ENCODE measurements around the gene TSPAN3. TPM values are rescaled to one million over a fixed set of nuclear protein-coding genes. Genes with fewer than 3 reads are reported as not detected.
A peak's percentile ranks its signal among the peaks of the same experiment; 100 is the strongest.

The TSPAN3 gene
- total and polyA plus RNA-seq, 4 donors, result 339 to 494 (median 450) TPM

DNA sequence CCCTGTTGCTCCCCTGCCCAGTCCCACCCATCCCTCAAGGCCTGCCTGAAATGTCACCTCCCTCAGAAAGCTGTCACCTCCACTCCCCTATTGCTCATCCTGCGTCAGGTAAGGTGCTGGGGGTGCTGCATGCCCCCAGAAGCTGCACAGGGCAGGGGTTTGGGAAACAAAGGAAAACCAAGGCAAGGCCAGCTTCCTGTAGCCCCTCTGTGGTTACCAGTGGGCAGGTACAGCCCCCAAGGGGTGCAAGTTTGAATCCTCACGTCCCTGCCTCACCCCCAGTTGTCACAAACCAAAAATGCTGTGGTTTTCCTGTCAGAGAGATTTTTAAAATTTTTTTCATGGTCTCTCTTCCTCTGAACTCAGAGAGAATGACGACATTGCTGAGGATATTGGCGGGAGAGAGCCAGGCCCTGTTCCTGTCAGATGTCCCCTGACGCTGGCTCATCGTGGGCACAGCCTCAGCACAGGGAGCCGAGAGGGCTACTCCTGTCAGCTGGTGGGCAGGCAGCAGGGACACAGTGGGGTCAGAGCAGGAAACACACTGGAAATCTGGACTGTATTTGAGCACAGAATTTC lies 49.0 kb downstream of the TSPAN3 start:
- no peak for ATAC-seq (ENCODE audit: insufficient read depth, low FRiP score)

DNA sequence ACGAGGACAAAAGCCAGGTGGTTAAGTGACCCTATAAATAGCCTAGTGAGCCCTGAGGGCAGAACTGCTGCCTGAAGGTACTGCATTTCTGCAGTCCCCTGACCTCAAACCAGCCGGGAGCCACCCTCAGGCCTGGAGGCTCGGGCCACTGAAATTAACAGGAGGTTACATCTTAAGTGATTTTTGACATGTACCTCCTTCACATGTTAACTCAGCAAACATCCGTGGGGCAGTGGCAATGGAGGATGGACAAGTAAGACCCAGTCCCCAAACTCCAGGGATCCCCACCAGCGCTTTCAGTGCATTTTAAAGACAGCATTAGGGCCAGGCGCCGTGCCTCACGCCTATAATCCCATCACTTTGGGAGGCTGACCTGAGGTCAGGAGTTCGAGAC lies 49.8 kb downstream of the TSPAN3 start:
- H3K27ac ChIP-seq (ENCODE audit: low read depth in 1 of 2, low read length in 1 of 2), result no peak overlapping the region
- H3K36me3 ChIP-seq (ENCODE audit: control insufficient read depth in 4 of 4, insufficient read depth in 4 of 4, low read length in 4 of 4), result no peaks in the 10 kb centered on the region
- H3K9ac ChIP-seq (ENCODE audit: insufficient read depth in 1 of 2, low read length in 2 of 2), result no peak overlapping the region
- H3K4me1 ChIP-seq (ENCODE audit: control insufficient read depth in 5 of 5, insufficient read depth in 5 of 5, low read length in 5 of 5), result no peaks in the 10 kb centered on the region
- H3K27me3 ChIP-seq (ENCODE audit: control insufficient read depth in 3 of 3, insufficient read depth in 3 of 3, low read length in 2 of 3), result no peaks in the 10 kb centered on the region
- ATAC-seq (ENCODE audit: insufficient read depth, low FRiP score) (no peak), DNase-seq (no peak)
- TF ChIP-seq, protein P1, sequence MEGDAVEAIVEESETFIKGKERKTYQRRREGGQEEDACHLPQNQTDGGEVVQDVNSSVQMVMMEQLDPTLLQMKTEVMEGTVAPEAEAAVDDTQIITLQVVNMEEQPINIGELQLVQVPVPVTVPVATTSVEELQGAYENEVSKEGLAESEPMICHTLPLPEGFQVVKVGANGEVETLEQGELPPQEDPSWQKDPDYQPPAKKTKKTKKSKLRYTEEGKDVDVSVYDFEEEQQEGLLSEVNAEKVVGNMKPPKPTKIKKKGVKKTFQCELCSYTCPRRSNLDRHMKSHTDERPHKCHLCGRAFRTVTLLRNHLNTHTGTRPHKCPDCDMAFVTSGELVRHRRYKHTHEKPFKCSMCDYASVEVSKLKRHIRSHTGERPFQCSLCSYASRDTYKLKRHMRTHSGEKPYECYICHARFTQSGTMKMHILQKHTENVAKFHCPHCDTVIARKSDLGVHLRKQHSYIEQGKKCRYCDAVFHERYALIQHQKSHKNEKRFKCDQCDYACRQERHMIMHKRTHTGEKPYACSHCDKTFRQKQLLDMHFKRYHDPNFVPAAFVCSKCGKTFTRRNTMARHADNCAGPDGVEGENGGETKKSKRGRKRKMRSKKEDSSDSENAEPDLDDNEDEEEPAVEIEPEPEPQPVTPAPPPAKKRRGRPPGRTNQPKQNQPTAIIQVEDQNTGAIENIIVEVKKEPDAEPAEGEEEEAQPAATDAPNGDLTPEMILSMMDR (IDR thresholded peaks at IDR 0.05; ENCODE audit: control extremely low read depth, extremely low read depth), result no peak
- H3K4me3 ChIP-seq, result no peak overlapping the region
- H3K9me3 ChIP-seq (ENCODE audit: control insufficient read depth in 4 of 4, insufficient read depth in 3 of 4, low read length in 3 of 4), result no peaks in the 10 kb centered on the region
- 76 to 89% methylated on average over 9 of the region's 9 CpGs for WGBS, 2 donors

More for the DNA sequence above, 49.0 kb downstream of the TSPAN3 start:
- WGBS, 2 donors, result 32 to 54% methylated on average over 7 of the region's 7 CpGs
- DNase-seq, result peak in 1 of 3 donors; percentile 35
- H3K9ac ChIP-seq (ENCODE audit: insufficient read depth in 1 of 2, low read length in 2 of 2), result no peak overlapping the region
- no peaks in the 10 kb centered on the region for H3K4me1 ChIP-seq (ENCODE audit: control insufficient read depth in 5 of 5, insufficient read depth in 5 of 5, low read length in 5 of 5)
- H3K4me3 ChIP-seq, result no peak overlapping the region
- H3K27ac ChIP-seq (ENCODE audit: low read depth in 1 of 2, low read length in 1 of 2), result peak overlapping the region in 1 of 2 donors; percentile 13
- no peaks in the 10 kb centered on the region for H3K36me3 ChIP-seq (ENCODE audit: control insufficient read depth in 4 of 4, insufficient read depth in 4 of 4, low read length in 4 of 4)
- H3K27me3 ChIP-seq (ENCODE audit: control insufficient read depth in 3 of 3, insufficient read depth in 3 of 3, low read length in 2 of 3), result no peaks in the 10 kb centered on the region
- no peaks in the 10 kb centered on the region for H3K9me3 ChIP-seq (ENCODE audit: control insufficient read depth in 4 of 4, insufficient read depth in 3 of 4, low read length in 3 of 4)
- TF ChIP-seq, protein P1 (IDR thresholded peaks at IDR 0.05; ENCODE audit: control extremely low read depth, extremely low read depth), result no peak

DNA sequence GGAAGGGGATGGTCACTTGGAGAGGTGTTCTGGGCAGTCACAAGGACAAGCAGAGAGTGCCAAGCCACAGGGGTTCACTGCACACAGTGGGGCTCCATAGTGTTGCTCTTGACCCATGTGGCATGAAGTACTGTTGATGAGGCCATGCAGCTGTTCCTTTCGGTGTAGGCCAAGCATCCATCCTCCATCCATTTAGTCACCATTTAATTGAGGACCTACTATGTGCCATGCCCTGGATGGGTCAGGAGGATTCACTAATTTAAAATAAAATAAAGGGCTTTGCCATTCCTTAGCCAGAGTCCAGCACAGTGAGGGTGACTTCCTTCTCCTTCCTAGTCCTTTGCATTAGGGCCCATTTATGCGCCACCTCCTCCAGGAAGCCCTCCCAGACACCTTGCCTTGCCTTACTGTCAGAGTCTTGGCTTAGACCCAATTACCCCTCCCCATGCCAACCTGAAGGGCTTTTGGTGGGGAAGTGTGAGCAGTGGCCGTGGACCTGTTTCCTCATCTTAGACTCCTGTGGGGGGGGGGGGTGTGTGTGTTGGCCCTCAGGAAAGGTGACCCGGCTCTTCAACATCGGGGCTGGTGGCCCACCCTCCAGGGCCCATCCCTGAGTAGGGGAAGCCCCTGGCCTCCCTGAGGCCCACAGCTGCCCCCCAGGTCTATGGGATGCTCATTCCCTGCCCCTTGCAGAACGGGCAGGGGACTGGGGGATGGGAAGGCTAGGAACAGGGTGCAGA lies 50.4 kb downstream of the TSPAN3 start:
- Histone ChIP-seq H3K4me1 (ENCODE audit: control insufficient read depth in 5 of 5, insufficient read depth in 5 of 5, low read length in 5 of 5) (no peaks in the 10 kb centered on the region), H3K9me3 (ENCODE audit: control insufficient read depth in 4 of 4, insufficient read depth in 3 of 4, low read length in 3 of 4) (no peaks in the 10 kb centered on the region)

More for the DNA sequence above, 50.4 kb downstream of the TSPAN3 start:
- WGBS, 2 donors, result 56 to 76% methylated on average over 6 of the region's 6 CpGs
- H3K27me3 ChIP-seq (ENCODE audit: control insufficient read depth in 3 of 3, insufficient read depth in 3 of 3, low read length in 2 of 3), result no peaks in the 10 kb centered on the region
- no peak overlapping the region for H3K4me3 ChIP-seq
- no peaks in the 10 kb centered on the region for H3K36me3 ChIP-seq (ENCODE audit: control insufficient read depth in 4 of 4, insufficient read depth in 4 of 4, low read length in 4 of 4)
- TF ChIP-seq, protein P1 (IDR thresholded peaks at IDR 0.05; ENCODE audit: control extremely low read depth, extremely low read depth), result no peak
- no peak overlapping the region for H3K27ac ChIP-seq (ENCODE audit: low read depth in 1 of 2, low read length in 1 of 2)
- no peak for DNase-seq
- ATAC-seq (ENCODE audit: insufficient read depth, low FRiP score), result no peak
- H3K9ac ChIP-seq (ENCODE audit: insufficient read depth in 1 of 2, low read length in 2 of 2), result no peak overlapping the region

Data from lung (tissue), 12 donors.